Measurements from ENCODE around the gene DTX1. TPM values are rescaled to one million over a fixed set of nuclear protein-coding genes. Genes with fewer than 3 reads are reported as not detected.

DTX1 gene
- total RNA-seq, 1 experiment from 2014 or later = 3.0 TPM

GRCh38 chr12:113137861-113138783 lies 81.6 kb downstream of the DTX1 start:
- Histone ChIP-seq H3K4me2 (ENCODE audit: insufficient read depth, insufficient read length, low read length) (no peak overlapping the region), H3K27me3 (ENCODE audit: insufficient read depth, low read length) (no peaks in the 10 kb centered on the region), H3K27ac (ENCODE audit: insufficient read length, low read depth, low read length) (no peak overlapping the region), H4K8ac (replicated peaks; ENCODE audit: insufficient read length, low read depth, low read length) (no peak overlapping the region), H2BK12ac (ENCODE audit: insufficient read length, low read depth, low read length) (no peak overlapping the region), H4K5ac (ENCODE audit: insufficient read length, low read depth, low read length) (no peak overlapping the region), H4K20me1 (ENCODE audit: control insufficient read depth, insufficient read depth, insufficient read length) (no peaks in the 10 kb centered on the region), H3K4ac (ENCODE audit: low read depth, low read length) (no peak overlapping the region), H2BK5ac (ENCODE audit: insufficient read length, low read length) (no peak overlapping the region), H4K91ac (ENCODE audit: insufficient read length, low read depth, low read length) (no peak overlapping the region), H3K4me1 (ENCODE audit: insufficient read depth, low read length) (no peaks in the 10 kb centered on the region), H3K23ac (ENCODE audit: insufficient read length, low read depth, low read length) (no peak overlapping the region), H3K79me1 (ENCODE audit: insufficient read depth, low read depth, low read length, poor library complexity, severe bottlenecking) (no peaks in the 10 kb centered on the region), H3K9me3 (ENCODE audit: control insufficient read depth, low read depth, low read length) (no peaks in the 10 kb centered on the region), H2AK5ac (ENCODE audit: insufficient read length, low read length) (no peak overlapping the region), H3T11ph (ENCODE audit: low read length) (no peak overlapping the region), H2AFZ (ENCODE audit: low read length) (no peak overlapping the region), H3K14ac (ENCODE audit: insufficient read depth, low read length) (no peak overlapping the region), H3K79me2 (ENCODE audit: insufficient read depth, low read length) (no peaks in the 10 kb centered on the region), H3K23me2 (ENCODE audit: insufficient read length, low read depth, low read length, poor library complexity, severe bottlenecking) (peaks cover 12% of the 10 kb centered on the region), H3K18ac (ENCODE audit: insufficient read length, low read depth, low read length) (no peak overlapping the region), H3K9ac (ENCODE audit: extremely low read depth, insufficient read length, low read length) (no peak overlapping the region), H2BK15ac (ENCODE audit: low read depth, low read length) (no peak overlapping the region), H2BK20ac (ENCODE audit: low read depth, low read length, poor library complexity, severe bottlenecking) (no peak overlapping the region), H2BK120ac (ENCODE audit: low read depth, low read length, poor library complexity, severe bottlenecking) (no peak overlapping the region), H3K56ac (ENCODE audit: insufficient read length, low read depth, low read length) (no peak overlapping the region)
- no CpG with 5 or more reads among the region's 12 CpGs for WGBS (ENCODE audit: extremely low coverage, insufficient read length, low lambda C conversion rate)
- H3K4me3 Mint-ChIP-seq = no peak overlapping the region
- no peak for TF ChIP-seq CTCF (conservative IDR thresholded peaks at IDR 0.05)
- H3K9me3 Mint-ChIP-seq = no peaks in the 10 kb centered on the region; a peak in 1 of 5 replicates
- no peaks in the 10 kb centered on the region for H3K36me3 Mint-ChIP-seq (ENCODE audit: insufficient read depth in 1 of 3, low read depth in 3 of 3)
- H3K4me1 Mint-ChIP-seq = peaks cover 8 to 20% of the 10 kb centered on the region in 2 experiments
- no peak for DNase-seq
- H3K27me3 Mint-ChIP-seq (ENCODE audit: low read depth) = peaks cover 30% of the 10 kb centered on the region
- no peak overlapping the region for H3K27ac Mint-ChIP-seq

Data from H9 (cell line).